Astrocyte (in vitro differentiated cells and primary cell): Measurements from ENCODE around the gene NPM3. TPM values are rescaled to one million over a fixed set of nuclear protein-coding genes. Genes with fewer than 3 reads are reported as not detected.

Experiments used
- DNase-seq: peaks from one replicate; pipeline ENCODE4 v3.0.0-alpha.2; 2010; ENCODE audit warnings: low read depth
- FAIRE-seq: peaks from 2 replicates; lab custom pipeline; 2011; peaks lifted over from hg19 to GRCh38; lab: Jason Lieb, UNC
- H2AFZ ChIP-seq: 2 replicates; pipeline ENCODE4 v1.6.0; 2012; ENCODE audit warnings: low read depth, low read length, inconsistent platforms
- H3K27ac ChIP-seq: 2 replicates; pipeline ENCODE4 v1.5.1; 2011; ENCODE audit warnings: low read depth, low read length, inconsistent platforms
- H3K27me3 ChIP-seq: 2 replicates; pipeline ENCODE4 v1.6.0; 2011; ENCODE audit warnings: low read length, inconsistent platforms; ENCODE audit not compliant: insufficient read depth
- H3K36me3 ChIP-seq: 2 replicates; pipeline ENCODE4 v1.5.1; 2011; ENCODE audit warnings: low read length, inconsistent platforms; ENCODE audit not compliant: insufficient read depth
- H3K4me1 ChIP-seq: 2 replicates; pipeline ENCODE4 v1.5.1; 2011; ENCODE audit warnings: low read length, inconsistent platforms; ENCODE audit not compliant: insufficient read depth
- H3K4me2 ChIP-seq: 2 replicates; pipeline ENCODE4 v1.6.0; 2012; ENCODE audit warnings: low read length, inconsistent platforms
- H3K4me3 ChIP-seq: 2 replicates; pipeline ENCODE4 v1.5.1; 2011; ENCODE audit warnings: low read depth, mild to moderate bottlenecking, low read length, inconsistent platforms; ENCODE audit not compliant: insufficient read depth
- H3K79me2 ChIP-seq: 2 replicates; pipeline ENCODE4 v1.6.0; 2012; ENCODE audit warnings: mild to moderate bottlenecking, low read length, inconsistent platforms; ENCODE audit not compliant: insufficient read depth
- H3K9ac ChIP-seq: 2 replicates; pipeline ENCODE4 v1.6.0; 2012; ENCODE audit warnings: mild to moderate bottlenecking, low read length, inconsistent platforms
- H3K9me3 ChIP-seq: 2 replicates; pipeline ENCODE4 v1.5.1; 2012; ENCODE audit warnings: low read depth, mild to moderate bottlenecking, low read length, inconsistent platforms; ENCODE audit not compliant: insufficient read depth
- H4K20me1 ChIP-seq: 2 replicates; pipeline ENCODE4 v1.6.0; 2012; ENCODE audit warnings: low read length, inconsistent platforms; ENCODE audit not compliant: insufficient read depth
- H3K27ac Mint-ChIP-seq: one replicate; pipeline ENCODE4 v1.8.0; 2021; ENCODE audit warnings: mild to moderate bottlenecking, mixed read lengths; ENCODE audit not compliant: unreplicated experiment
- H3K27me3 Mint-ChIP-seq: one replicate; pipeline ENCODE4 v1.8.0; 2021; ENCODE audit warnings: low read depth, mixed read lengths; ENCODE audit not compliant: unreplicated experiment
- H3K36me3 Mint-ChIP-seq: one replicate; pipeline ENCODE4 v1.8.0; 2021; ENCODE audit warnings: low read depth, mixed read lengths; ENCODE audit not compliant: unreplicated experiment
- H3K4me1 Mint-ChIP-seq: one replicate; pipeline ENCODE4 v1.8.0; 2021; ENCODE audit warnings: low read depth, mixed read lengths; ENCODE audit not compliant: unreplicated experiment
- H3K4me3 Mint-ChIP-seq: one replicate; pipeline ENCODE4 v1.8.0; 2021; ENCODE audit warnings: mild to moderate bottlenecking, moderate library complexity, mixed read lengths; ENCODE audit not compliant: unreplicated experiment
- H3K9me3 Mint-ChIP-seq: one replicate; pipeline ENCODE4 v1.8.0; 2021; ENCODE audit warnings: mild to moderate bottlenecking, mixed read lengths; ENCODE audit not compliant: unreplicated experiment
- CTCF ChIP-seq: IDR thresholded peaks from 2 replicates; pipeline ENCODE4 v1.5.1; 2011; ENCODE audit warnings: low read depth, mild to moderate bottlenecking, inconsistent platforms, low read length, moderate library complexity; ENCODE audit not compliant: insufficient read depth
- EZH2 ChIP-seq: IDR thresholded peaks from 2 replicates; pipeline ENCODE4 v1.6.1; 2012; ENCODE audit warnings: mild to moderate bottlenecking, low read length, inconsistent platforms; ENCODE audit not compliant: insufficient read depth
- total RNA-seq: library from RNA; stranded (reverse); gene quantifications from 2 replicates; pipeline ENCODE4 v1.2.1, GENCODE V29; 2021

NPM3 gene
- total RNA-seq, 1 donor from 2014 or later, result 40.7 TPM

- peaks cover 17% of the 10 kb centered on the region for H3K4me1 ChIP-seq
- no peaks in the 10 kb centered on the region for H3K36me3 ChIP-seq
- Mint-ChIP-seq H3K27me3 (peaks cover 58% of the 10 kb centered on the region), H3K9me3 (no peaks in the 10 kb centered on the region), H3K36me3 (peaks cover 15% of the 10 kb centered on the region), H3K4me1 (peaks cover 4% of the 10 kb centered on the region), H3K27ac (no peak within 1 kb of the TSS), H3K4me3 (no peak within 1 kb of the TSS)
- peaks cover 49% of the 10 kb centered on the region for H4K20me1 ChIP-seq
- no peak within 1 kb of the TSS for H3K4me3 ChIP-seq
- FAIRE-seq, result no peak
- TF ChIP-seq EZH2 (peak; percentile 90), CTCF (no peak)
- H2AFZ ChIP-seq, result no peak within 1 kb of the TSS
- no peaks in the 10 kb centered on the region for H3K79me2 ChIP-seq
- H3K4me2 ChIP-seq, result peak within 1 kb of the TSS; percentile 44
- H3K27ac ChIP-seq, result no peak within 1 kb of the TSS
- no peak for DNase-seq
- no peak within 1 kb of the TSS for H3K9ac ChIP-seq
- peaks cover 71% of the 10 kb centered on the region for H3K27me3 ChIP-seq
- H3K9me3 ChIP-seq, result no peaks in the 10 kb centered on the region
Measured at GRCh38 chr10:101775273-101776160, 7.7 kb downstream of the NPM3 start, which contains the start of gene FGF8. Gene FGF8 (minus strand): TSS chr10:101776114. CDS start chr10:101775900, 214 bp downstream.

- Mint-ChIP-seq H3K9me3 (no peaks in the 10 kb centered on the region), H3K27ac (no peak overlapping the region), H3K27me3 (peaks cover 59% of the 10 kb centered on the region), H3K4me1 (peaks cover 4% of the 10 kb centered on the region), H3K4me3 (no peak overlapping the region), H3K36me3 (peaks cover 17% of the 10 kb centered on the region)
- peaks cover 71% of the 10 kb centered on the region for H3K27me3 ChIP-seq
- H4K20me1 ChIP-seq, result peaks cover 41% of the 10 kb centered on the region
- H3K4me2 ChIP-seq, result no peak overlapping the region
- H3K79me2 ChIP-seq, result no peaks in the 10 kb centered on the region
- H3K36me3 ChIP-seq, result no peaks in the 10 kb centered on the region
- no peak for FAIRE-seq
- DNase-seq, result no peak
- no peak overlapping the region for H3K4me3 ChIP-seq
- H3K27ac ChIP-seq, result no peak overlapping the region
- H2AFZ ChIP-seq, result no peak overlapping the region
- H3K9me3 ChIP-seq, result no peaks in the 10 kb centered on the region
- H3K9ac ChIP-seq, result no peak overlapping the region
- TF ChIP-seq CTCF (no peak), EZH2 (peak; percentile 85)
- H3K4me1 ChIP-seq, result peaks cover 11% of the 10 kb centered on the region
Measured at GRCh38 chr10:101774589-101775272, 8.5 kb downstream of the NPM3 start.
